ENCODE results near the gene SLC17A4. TPM values are rescaled to one million over a fixed set of nuclear protein-coding genes. Genes with fewer than 3 reads are reported as not detected.

Gene SLC17A4
- total RNA-seq, 1 donor from 2014 or later: not detected

DNA sequence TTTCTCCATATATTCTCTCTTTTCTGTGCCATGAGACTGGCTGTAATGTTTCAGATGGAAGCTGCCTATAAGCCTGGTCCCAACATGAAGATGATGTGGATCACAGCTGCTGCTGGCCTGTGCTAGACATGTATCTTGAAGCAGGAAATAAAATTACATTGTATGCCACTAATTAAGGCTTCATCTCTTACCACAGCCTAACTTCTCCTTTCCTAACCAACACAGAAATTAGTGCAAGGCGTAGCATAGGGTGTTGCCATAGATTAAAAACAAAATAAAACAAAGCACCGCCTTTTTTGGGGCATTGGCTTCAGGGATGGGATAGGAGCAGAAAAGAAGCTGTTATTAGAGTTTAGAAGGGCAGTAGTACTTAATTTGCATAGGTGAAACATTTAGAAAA is 4.7 kb upstream of the SLC17A4 start:
- no peak for TF ChIP-seq CTCF (conservative IDR thresholded peaks at IDR 0.05; ENCODE audit: low read depth, low read length)
- no peak for DNase-seq (ENCODE audit: low read depth)
- H3K4me3 ChIP-seq (ENCODE audit: low read depth, low read length): no peak overlapping the region

DNA sequence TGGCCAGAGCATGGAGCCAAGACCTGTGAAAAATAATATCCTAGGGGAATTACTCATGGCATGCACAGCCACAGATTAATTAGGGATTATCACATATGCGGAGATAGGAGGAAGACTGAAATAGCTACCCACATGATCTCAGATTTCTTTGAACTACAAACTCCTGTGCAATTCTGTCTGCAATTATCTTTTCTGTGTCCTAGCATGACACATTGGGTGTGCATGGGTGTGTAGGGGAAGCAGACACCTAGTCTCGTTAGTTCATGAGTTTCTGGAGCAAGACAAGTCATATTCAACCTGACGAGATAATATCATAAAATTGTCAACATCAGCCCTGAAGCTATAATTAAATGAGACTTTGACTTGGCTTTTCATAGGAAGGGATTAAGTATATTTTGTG is 3.6 kb upstream of the SLC17A4 start:
- no peak overlapping the region for H3K4me3 ChIP-seq (ENCODE audit: low read depth, low read length)
- TF ChIP-seq CTCF (conservative IDR thresholded peaks at IDR 0.05; ENCODE audit: low read depth, low read length): no peak
- no peak for DNase-seq (ENCODE audit: low read depth)

- TF ChIP-seq CTCF (conservative IDR thresholded peaks at IDR 0.05; ENCODE audit: low read depth, low read length): no peak
- DNase-seq (ENCODE audit: low read depth): no peak
- no peak overlapping the region for H3K4me3 ChIP-seq (ENCODE audit: low read depth, low read length)
Measured at GRCh38 chr6:25753079-25753478, 1.5 kb upstream of the SLC17A4 start.

DNA sequence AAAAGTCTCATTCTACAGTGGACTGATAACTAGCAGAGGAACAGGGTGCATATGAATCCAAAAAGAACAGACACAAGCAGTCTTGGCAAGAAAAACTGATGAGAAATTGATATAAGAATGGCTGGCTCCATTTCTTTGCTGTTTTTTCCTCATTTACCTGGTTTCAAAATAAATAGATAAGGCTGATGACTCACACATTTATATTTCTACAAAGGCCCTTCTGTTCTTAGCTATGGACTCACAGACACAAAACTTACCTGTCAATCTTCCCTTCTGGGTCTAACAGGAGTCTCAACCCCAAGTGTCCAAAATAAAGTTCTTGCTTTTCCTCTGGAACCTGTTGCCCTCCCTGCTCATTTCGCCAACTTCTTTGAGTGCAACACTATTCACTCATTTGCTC is 941 bp downstream of the SLC17A4 start:
- no peak for TF ChIP-seq CTCF (conservative IDR thresholded peaks at IDR 0.05; ENCODE audit: low read depth, low read length)
- H3K4me3 ChIP-seq (ENCODE audit: low read depth, low read length): peak overlapping the region; percentile 17
- DNase-seq (ENCODE audit: low read depth): no peak

DNA sequence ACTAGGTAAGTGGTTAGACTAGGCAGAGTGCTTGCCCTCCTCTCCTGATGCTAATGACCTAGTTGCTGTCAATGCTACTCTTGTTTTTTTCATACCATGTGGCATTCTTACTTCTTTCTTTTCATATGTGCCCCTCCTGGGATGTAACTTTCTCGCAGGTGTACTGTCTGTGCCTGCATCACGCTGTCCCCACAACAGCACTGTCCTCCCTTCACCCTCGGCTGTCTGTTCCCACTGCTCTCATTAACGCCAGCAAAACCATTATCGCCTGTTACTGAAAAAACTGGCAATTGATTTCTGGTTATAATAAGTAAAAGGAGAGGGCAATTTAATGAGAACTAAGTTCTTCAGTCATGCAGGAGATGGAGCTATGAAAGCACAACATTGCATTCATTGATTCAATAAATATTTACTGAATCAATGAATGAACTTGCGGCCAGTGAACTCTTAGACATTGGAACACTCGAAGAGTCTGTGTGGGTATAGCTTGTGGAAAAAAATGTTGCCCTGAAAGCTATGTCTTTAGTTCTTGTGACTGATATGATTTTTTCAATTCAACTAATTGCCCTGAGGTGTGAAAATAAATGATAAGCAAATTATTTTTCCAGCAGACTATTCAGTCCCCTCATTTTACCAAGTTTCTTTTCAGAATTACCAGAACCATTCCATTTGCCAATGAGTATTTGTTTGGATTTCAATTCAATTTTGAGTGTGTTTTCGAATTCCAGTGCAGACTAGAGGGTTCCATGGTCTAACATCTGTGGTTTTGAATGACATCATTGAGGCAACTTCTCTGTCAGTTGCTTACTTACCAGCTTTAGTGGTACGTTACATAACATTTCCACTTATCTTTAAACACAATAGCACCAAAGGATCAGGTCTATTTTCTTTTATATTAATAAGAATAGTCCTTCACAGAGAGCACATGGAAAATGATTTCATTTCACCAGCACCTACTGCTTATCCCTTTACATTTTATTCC is 2.1 kb downstream of the SLC17A4 start:
- H3K4me3 ChIP-seq (ENCODE audit: low read depth, low read length): no peak overlapping the region
- no peak for DNase-seq (ENCODE audit: low read depth)
- TF ChIP-seq CTCF (conservative IDR thresholded peaks at IDR 0.05; ENCODE audit: low read depth, low read length): no peak

DNA sequence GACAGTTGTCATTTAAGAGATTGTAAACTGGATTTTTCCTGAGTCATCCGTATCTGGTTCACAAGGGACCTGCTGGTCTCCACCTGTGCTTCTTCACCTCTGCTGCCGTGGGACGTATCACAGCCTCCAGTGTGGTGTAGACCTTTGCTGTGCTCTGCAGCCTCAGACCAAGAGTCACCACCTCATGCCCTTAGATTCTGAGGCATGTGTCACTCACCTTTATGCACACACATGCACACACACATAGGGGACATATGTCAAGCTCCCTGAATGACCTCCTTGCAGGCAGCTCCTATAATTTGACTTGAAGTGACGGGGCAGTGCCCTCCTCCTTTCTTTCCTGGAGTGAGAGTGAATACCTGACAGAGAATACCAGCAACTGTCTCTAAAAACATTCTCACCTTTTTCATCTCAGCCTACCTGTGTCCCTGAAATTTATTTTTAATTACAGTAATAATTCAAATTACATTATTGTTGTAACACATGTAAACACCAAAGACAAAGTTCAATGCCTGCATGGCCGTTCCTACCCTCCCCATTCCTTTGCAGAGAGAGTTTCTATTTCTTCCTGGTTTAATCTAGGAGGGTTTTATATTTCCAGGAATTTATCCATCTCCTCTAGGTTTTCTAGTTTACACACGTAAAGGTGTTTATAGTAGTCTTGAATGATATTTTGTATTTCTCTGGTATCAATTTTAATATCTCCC is 3.5 kb downstream of the SLC17A4 start:
- no peak for TF ChIP-seq CTCF (conservative IDR thresholded peaks at IDR 0.05; ENCODE audit: low read depth, low read length)
- no peak overlapping the region for H3K4me3 ChIP-seq (ENCODE audit: low read depth, low read length)
- DNase-seq (ENCODE audit: low read depth): no peak

All from epithelial cell of proximal tubule (primary cell).